ENCODE measurements around the gene MCTP2.
A peak's percentile ranks its signal among the peaks of the same experiment; 100 is the strongest.
"Not testable (repeated sequence)": the region's sequence is repeated elsewhere in the genome, so short reads cannot be mapped to it uniquely, and the experiment has no call there.

Gene MCTP2

GRCh38 chr15:94256511-94256910 is 25.1 kb downstream of the MCTP2 start:
- POLR2A ChIA-PET (ENCODE audit: low non-redundant PET), result no interaction called here
- no peak for TF ChIP-seq CTCF (conservative IDR thresholded peaks at IDR 0.05; ENCODE audit: low read depth)
- no peak overlapping the region for H3K27ac ChIP-seq
- no peak for DNase-seq (ENCODE audit: low spot score)
- CTCF ChIA-PET, result no interaction called here

GRCh38 chr15:94257776-94258175 is 26.4 kb downstream of the MCTP2 start:
- POLR2A ChIA-PET (ENCODE audit: low non-redundant PET); DNase-seq (ENCODE audit: low spot score); H3K27ac ChIP-seq; CTCF ChIA-PET: not testable (repeated sequence)

GRCh38 chr15:94258246-94258645 is 26.9 kb downstream of the MCTP2 start:
- ChIA-PET CTCF (no interaction called here), POLR2A (ENCODE audit: low non-redundant PET) (no interaction called here)
- no peak for DNase-seq (ENCODE audit: low spot score)
- no peak overlapping the region for H3K27ac ChIP-seq
- TF ChIP-seq CTCF (conservative IDR thresholded peaks at IDR 0.05; ENCODE audit: low read depth), result no peak

- ChIA-PET CTCF (no interaction called here), POLR2A (ENCODE audit: low non-redundant PET) (no interaction called here)
- peak; percentile 28 for DNase-seq (ENCODE audit: low spot score)
- peak overlapping the region; percentile 35; the same call in 1 of the 2 replicates for H3K27ac ChIP-seq
- TF ChIP-seq CTCF (conservative IDR thresholded peaks at IDR 0.05; ENCODE audit: low read depth), result no peak
These were observed 27.9 kb downstream of the MCTP2 start for GRCh38 chr15:94259121-94259751.

GRCh38 chr15:94259863-94260262 is 28.5 kb downstream of the MCTP2 start:
- H3K27ac ChIP-seq, result peak overlapping the region; percentile 52
- no peak for DNase-seq (ENCODE audit: low spot score)
- ChIA-PET CTCF (no interaction called here), POLR2A (ENCODE audit: low non-redundant PET) (no interaction called here)
- TF ChIP-seq CTCF (conservative IDR thresholded peaks at IDR 0.05; ENCODE audit: low read depth), result no peak

GRCh38 chr15:94262201-94262600 is 30.8 kb downstream of the MCTP2 start:
- POLR2A ChIA-PET (ENCODE audit: low non-redundant PET), result interaction anchor here (0.6 kb wide), 1 partner anchor 91 kb away, joined by 3 read pairs; no protein-coding TSS in a partner anchor
- CTCF ChIA-PET, result no interaction called here
- no peak for TF ChIP-seq CTCF (conservative IDR thresholded peaks at IDR 0.05; ENCODE audit: low read depth)

GRCh38 chr15:94263341-94264273 is 32.2 kb downstream of the MCTP2 start:
- DNase-seq (ENCODE audit: low spot score), result no peak
- ChIA-PET POLR2A (ENCODE audit: low non-redundant PET) (no interaction called here), CTCF (no interaction called here)
- TF ChIP-seq CTCF (conservative IDR thresholded peaks at IDR 0.05; ENCODE audit: low read depth), result no peak
- peak overlapping the region; percentile 50 for H3K27ac ChIP-seq

More at GRCh38 chr15:94262201-94262600, 30.8 kb downstream of the MCTP2 start:
- no peak overlapping the region for H3K27ac ChIP-seq
- no peak for DNase-seq (ENCODE audit: low spot score)

All from RWPE1 (cell line).